SW480 (cell line): Measurements from ENCODE around the gene HSD17B2.
"Not testable (repeated sequence)": the region's sequence is repeated elsewhere in the genome, so short reads cannot be mapped to it uniquely, and the experiment has no call there.

Experiments used
- DNase-seq: peaks from one replicate; pipeline ENCODE4 v3.0.0-alpha.2; 2016; ENCODE audit warnings: low spot score

The HSD17B2 gene, protein sequence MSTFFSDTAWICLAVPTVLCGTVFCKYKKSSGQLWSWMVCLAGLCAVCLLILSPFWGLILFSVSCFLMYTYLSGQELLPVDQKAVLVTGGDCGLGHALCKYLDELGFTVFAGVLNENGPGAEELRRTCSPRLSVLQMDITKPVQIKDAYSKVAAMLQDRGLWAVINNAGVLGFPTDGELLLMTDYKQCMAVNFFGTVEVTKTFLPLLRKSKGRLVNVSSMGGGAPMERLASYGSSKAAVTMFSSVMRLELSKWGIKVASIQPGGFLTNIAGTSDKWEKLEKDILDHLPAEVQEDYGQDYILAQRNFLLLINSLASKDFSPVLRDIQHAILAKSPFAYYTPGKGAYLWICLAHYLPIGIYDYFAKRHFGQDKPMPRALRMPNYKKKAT

GRCh38 chr16:82034981-82035612 is at the start of gene HSD17B2:
HSD17B2 (plus strand) TSS chr16:82035253; CDS start chr16:82035425, 172 bp downstream.
- DNase-seq = peak; percentile 80

- no peak for DNase-seq
Observed at GRCh38 chr16:81987121-81987520, 47.9 kb upstream of the HSD17B2 start.

- no peak for DNase-seq
Observed at GRCh38 chr16:81987706-81988105, 47.3 kb upstream of the HSD17B2 start.

DNA sequence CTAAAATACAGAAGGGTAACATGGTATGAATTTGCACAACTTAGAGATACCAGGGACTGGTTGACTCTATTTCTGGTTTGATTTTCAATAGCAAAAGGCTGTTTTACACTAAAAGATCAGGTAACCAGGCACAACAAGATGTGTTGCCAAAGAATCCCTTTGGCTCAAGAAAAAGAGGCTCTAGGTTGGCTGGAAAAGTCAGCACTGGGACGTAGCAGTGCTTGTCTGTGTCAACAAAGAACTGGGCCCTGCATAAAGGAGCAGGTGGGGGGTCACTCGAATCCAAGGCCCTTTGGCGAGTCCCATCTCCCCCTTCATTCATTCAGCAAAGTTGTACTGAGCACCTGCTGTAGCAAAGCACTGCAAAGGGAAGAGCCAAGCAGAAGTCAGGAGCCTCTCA is 42.2 kb upstream of the HSD17B2 start:
- DNase-seq = no peak

DNA sequence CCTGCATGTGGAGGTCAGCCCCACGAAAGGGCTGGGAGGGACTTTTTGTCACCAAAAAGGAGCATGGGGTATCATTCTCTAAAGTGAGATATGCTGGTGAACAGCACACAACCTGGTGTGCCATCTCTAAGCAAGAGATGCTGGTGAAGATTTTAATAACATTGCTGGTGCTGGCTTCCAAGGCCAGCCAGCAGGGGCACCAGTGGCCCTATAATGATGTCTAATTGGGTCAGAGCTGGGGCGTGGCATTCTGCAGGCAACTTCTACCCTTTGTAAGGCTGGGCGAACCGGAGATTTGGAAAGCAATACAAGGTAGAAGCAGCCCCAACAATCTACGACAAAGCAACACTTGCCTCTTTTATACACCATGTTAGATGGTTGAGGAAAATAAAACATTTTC is 40.6 kb upstream of the HSD17B2 start:
- no peak for DNase-seq

GRCh38 chr16:81995651-81996050 is 39.4 kb upstream of the HSD17B2 start:
- DNase-seq = no peak

DNA sequence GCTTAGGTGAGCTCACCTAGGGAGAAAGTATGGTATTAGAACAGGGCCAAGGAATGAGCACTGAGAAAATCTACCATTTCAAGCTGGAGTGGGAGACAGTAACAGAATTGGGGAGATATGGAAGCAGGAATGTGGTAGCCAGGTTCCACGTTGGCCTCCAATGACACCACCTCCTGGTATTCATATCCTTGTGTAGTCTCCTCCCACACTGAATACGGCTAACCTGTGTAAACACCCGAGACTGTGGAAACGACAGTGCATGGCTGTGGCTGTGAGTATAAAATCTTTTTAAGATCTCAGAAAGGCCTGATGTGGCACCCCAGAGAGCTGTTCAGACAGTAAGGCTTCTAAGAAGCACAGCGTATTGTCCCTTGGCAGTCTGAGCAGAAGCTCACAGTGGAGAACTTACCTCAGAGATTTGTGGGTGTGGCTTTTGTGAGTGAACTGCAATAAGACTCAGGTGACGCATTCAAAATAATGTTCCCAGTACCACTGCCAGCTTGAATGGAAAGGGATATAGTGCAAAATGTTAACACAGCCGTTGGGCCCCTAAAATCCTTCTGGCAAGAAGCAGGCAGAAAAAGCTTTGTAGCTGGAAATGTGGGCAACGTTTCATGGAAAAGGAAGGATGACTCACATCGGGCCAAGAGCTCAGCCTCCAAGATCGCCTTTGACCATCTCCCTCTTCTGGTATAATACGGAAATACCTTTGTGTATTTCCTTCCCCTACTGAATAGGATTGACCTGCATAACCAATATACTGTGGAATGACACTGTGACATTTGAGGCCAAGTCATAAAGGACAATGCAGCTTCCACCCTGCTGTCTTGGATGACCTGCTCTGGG is 38.2 kb upstream of the HSD17B2 start:
- peak; percentile 75 for DNase-seq

- peak; percentile 56 for DNase-seq
Observed at GRCh38 chr16:81997738-81998137, 37.3 kb upstream of the HSD17B2 start.

GRCh38 chr16:82002831-82003230 is 32.2 kb upstream of the HSD17B2 start:
- DNase-seq = no peak

GRCh38 chr16:82004601-82005000 is 30.5 kb upstream of the HSD17B2 start:
- DNase-seq = peak; percentile 9

DNA sequence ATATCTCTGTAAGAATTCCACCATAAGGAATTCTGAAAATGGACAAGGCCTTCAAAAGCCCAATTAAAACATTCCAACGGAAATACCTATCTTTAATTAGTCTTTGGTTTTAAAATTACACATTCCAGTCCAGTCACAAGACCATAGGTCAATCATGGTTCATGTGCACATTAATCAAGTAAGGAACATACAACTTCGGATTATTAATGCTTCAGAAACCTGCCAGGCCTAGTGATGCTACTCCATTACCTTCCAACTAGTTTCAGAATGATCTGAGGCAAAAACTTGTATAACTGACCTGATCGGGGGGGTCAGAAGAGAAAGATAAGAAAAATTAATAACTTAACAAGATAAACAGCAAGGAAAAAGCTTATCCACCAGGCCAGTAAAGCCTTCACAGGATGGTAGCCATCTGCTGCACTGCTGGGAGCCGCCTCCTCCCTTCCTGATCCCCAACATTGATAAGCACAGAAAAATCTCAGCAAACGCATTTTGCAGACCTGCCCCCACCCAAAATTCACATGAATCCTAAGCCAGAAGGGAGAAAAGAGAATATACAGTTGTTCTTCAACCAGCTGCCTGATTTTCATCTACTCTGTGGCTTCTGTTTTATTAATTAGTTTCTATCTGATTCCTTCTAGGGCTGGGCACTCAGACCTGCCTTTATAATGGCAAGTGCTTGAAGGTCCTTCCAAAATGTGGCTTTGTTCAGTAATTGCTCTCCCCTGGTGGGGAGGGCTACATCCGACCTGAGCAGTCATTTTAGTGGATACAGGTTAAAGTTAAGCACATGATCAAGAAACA is 29.8 kb upstream of the HSD17B2 start:
- no peak for DNase-seq

GRCh38 chr16:82006036-82006435 is 29.0 kb upstream of the HSD17B2 start:
- DNase-seq = no peak

GRCh38 chr16:82007189-82007588 is 27.9 kb upstream of the HSD17B2 start:
- no peak for DNase-seq

DNA sequence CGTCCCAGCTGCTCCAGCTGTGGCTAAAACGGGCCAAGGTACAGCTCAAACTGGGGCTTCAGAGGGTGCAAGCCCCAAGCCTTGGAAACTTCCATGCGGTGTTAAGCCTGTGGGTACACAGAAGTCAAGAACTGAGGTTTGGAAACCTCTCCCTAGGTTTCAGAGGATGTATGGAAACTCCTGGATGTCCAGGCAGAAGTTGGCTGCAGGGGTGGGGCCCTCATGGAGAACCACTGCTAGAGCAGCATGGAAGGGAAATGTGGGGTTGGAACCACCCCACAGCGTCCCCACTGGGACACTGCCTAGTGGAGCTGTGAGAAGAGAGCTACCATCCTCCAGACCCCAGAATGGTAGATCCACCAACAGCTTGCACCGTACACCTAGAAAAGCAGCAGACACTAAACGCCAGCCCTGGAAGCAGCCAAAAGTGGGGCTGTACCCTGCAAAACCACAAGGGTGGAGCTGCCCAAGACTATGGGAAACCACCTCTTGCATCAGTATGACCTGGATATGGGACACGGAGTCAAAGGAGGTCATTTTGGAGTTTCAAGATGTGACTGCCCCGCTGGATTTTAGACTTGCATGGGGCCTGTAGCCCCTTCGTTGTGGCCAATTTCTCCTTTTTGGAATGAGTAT is 26.0 kb upstream of the HSD17B2 start:
- no peak for DNase-seq

DNA sequence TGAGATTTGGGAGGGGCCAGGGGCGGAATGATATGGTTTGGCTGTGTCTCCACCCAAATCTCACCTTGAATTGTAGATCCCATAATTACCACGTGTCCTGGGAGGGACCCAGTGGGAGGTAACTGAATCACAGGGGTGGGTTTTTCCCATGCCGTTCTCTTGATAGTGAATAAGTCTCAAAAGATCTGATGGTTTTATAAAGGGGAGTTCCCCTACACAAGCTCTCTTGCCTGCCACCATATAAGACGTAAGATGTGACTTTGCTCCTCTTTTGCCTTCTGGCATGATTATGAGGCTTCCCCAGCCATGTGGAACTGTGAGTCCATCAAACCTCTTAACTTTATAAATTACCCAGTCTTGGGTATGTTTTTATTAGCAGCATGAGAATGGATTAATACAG is 25.3 kb upstream of the HSD17B2 start:
- DNase-seq = not testable (repeated sequence)

GRCh38 chr16:82010649-82011048 is 24.4 kb upstream of the HSD17B2 start:
- DNase-seq = no peak

DNA sequence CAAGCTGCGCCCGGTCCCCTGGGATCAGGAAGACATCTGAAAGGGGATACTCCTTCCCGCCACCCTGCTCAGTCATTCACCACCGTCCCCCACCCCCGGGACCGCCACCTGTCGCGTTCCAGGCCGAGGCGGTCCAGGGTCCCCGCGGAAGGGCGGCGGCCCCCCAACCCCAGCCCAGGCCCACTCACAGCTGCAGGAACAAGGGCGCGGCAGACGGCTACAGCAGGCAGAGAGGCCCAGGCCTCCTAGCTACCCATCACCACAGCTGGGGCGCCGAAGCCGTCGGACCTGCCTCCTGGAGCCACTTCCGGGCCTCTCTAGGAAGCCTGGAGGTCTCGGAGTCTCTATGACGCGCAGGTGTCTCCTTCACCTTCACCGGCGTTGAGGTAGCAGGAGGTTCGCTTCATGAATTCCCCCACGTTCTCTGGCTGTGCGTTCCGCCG is 23.8 kb upstream of the HSD17B2 start, which contains the start of gene SDR42E1:
Gene SDR42E1 (minus strand): TSS at position 272 of the 443 bp plus-strand sequence. CDS start 10,612 bp downstream, outside the sequence.
- no peak for DNase-seq

DNA sequence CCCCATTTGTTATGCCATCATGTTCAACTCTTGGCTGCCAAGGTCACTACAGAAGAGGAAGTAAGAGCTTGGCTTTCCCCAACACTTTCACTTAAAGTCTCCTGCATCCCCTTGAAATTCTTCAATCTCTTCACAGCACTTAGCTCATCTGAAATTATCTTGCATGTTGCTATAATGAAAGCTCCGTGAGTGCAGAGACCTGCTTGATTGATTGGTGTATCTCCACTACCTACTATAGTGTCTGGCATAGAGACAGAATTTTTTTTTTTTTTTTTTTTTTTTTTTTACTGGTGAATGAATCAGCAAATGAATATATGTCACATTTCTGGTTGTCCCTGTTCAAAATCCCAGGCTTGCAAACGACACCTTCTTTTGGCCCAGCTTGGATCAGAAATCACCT is 21.9 kb upstream of the HSD17B2 start:
- DNase-seq = no peak

DNA sequence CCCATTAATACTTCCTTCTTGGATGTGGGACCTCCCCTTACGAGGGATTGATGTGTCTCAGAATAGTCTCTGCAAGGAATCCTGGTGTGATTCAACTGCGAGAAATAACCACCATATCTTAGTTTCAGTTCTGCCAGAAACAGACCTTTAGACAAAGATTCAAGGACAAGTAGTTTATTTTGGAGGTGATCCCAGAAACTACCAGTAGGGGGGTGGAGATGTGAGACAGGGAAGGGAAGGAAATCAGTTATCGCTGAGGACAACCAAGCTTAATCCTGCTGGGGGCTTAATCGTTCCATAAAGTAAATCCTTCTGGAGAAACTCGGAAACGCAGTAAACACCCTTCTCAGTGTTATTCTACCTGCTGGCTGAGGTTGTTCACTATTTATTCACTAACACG is 18.8 kb upstream of the HSD17B2 start:
- DNase-seq = no peak

- DNase-seq = no peak
Observed at GRCh38 chr16:82016964-82017363, 18.1 kb upstream of the HSD17B2 start.

DNA sequence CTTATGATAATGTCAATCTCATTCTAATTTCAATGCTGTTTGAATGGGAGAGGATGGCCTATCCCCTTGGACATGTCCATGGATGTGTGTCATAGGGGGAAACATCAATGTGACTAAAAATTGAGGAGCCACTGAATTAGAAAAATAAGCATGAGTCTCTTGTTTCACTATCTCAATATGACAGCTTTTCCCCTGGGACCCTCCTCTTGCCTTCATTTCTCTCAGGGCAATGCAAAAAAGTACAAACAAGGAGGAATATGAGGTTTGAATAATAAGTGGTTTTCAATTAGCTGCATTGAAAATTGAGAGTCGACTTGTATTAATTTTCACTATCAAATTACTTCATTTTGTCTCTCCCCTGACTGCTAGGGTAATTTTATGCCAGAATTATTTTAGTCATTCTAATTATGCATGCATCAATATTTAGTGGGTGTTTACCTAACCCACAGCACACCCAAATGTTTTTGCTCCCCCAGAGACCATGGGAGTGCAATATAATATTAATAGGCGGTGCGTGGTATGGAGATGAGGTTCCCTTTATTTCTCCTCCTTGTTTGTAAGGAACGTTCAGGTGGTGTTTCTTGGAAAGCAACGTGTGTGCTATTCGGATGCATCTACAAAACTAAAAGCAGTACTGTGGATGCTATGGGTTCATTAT is 17.0 kb upstream of the HSD17B2 start:
- no peak for DNase-seq
